RWPE1 (cell line): ENCODE data around the gene TAF1C.
A peak's percentile ranks its signal among the peaks of the same experiment; 100 is the strongest.

Source experiments
- CTCF ChIA-PET: fragments of 350-600 bp; sonication (Branson Sonifier 250); formaldehyde crosslinking; extraction: SDS; loops from one replicate; lab custom pipeline; 2021; lab: Yijun Ruan, JAX
- POLR2A ChIA-PET: fragments of 400-600 bp; formaldehyde crosslinking; extraction: SDS; loops from one replicate; lab custom pipeline; 2020; ENCODE audit warnings: antibody characterized with exemption; ENCODE audit not compliant: low non-redundant PET; lab: Yijun Ruan, JAX
- DNase-seq: peaks from one replicate; pipeline ENCODE4 v3.0.0; 2012; ENCODE audit warnings: low spot score
- H3K27ac ChIP-seq: fragments of 450-650 bp; 2 replicates; pipeline ENCODE4 v1.5.1; 2017
- TF ChIP-seq, protein P1 (sequence below): fragments of 450-650 bp; conservative IDR thresholded peaks from 2 replicates; pipeline ENCODE4 v1.5.1; 2017; ENCODE audit warnings: low read depth, mild to moderate bottlenecking

Gene TAF1C

DNA sequence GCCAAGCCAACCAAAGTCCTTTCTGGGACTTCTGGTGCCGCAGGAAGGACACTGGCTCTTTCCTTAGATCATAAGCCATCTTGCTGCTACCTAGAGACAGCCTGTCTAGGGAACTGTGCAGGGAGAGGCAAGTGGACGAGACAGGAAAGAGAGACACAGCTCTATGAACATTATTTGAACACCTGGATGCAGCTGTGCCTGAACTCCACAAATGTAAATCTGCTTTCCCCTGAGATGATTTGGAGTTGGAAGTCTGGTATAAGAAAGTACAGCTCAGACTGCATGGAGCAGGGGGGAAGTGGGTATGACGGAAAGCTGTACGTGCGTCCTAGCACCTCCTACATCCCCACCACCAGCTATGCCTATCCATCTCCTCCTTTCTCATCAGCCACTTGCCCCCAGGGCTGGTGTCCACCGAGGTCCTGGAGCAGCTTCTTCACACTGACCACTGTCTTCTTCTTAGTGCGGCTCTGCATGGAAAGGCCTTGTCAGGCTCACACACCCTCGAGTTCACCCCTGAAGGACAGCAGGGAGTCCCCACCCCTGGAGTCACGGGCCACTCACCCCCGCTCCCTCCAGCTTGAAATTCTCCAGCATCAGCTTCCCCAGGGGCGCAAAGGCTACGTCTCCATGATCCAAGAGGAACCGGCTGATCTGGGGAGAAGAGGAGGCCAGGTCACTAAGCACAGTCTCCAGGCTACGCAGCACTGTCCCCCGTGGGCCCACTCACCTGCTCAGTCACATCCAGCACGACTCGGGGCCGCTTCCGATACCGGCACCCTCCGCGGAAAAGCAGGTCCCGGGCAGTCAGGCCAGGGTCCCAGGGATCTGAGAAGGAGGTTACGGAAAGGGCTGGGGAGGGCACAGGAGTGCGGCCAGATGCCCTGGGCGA, 3.9 kb downstream of the TAF1C start:
- TF ChIP-seq, protein P1, sequence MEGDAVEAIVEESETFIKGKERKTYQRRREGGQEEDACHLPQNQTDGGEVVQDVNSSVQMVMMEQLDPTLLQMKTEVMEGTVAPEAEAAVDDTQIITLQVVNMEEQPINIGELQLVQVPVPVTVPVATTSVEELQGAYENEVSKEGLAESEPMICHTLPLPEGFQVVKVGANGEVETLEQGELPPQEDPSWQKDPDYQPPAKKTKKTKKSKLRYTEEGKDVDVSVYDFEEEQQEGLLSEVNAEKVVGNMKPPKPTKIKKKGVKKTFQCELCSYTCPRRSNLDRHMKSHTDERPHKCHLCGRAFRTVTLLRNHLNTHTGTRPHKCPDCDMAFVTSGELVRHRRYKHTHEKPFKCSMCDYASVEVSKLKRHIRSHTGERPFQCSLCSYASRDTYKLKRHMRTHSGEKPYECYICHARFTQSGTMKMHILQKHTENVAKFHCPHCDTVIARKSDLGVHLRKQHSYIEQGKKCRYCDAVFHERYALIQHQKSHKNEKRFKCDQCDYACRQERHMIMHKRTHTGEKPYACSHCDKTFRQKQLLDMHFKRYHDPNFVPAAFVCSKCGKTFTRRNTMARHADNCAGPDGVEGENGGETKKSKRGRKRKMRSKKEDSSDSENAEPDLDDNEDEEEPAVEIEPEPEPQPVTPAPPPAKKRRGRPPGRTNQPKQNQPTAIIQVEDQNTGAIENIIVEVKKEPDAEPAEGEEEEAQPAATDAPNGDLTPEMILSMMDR, result no peak
- DNase-seq, result no peak
- ChIA-PET POLR2A (no interaction called here), CTCF (interaction anchor here (0.6 to 1.5 kb wide), 4 partner anchors 13 to 434 kb away, joined by 3 to 6 read pairs (median 3); no protein-coding TSS in a partner anchor)
- H3K27ac ChIP-seq, result no peak overlapping the region

DNA sequence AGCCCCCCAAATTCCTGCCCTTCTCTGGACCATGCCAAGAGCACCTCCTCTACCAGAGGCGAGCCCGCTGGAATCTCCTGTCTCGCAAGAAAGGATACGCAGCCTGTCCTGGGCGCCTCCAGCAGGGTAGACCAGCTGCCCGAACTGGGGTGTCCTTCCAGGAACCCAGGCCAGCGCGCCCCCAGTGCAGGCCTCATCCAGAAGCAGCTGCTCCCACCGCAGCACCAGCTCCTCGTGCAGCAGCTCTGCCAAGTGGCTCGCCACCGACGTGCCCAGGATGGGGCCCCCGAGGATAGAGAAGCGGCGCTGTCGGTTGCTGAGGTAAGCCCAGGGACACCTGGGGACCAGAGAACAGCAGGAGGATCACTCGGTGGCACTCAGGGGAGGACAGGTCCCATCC, 4.8 kb downstream of the TAF1C start:
- TF ChIP-seq, protein P1, result no peak
- ChIA-PET POLR2A (no interaction called here), CTCF (interaction anchor here (1.0 kb wide), 1 partner anchor 55 kb away, joined by 3 read pairs; no protein-coding TSS in a partner anchor)
- no peak overlapping the region for H3K27ac ChIP-seq
- no peak for DNase-seq

DNA sequence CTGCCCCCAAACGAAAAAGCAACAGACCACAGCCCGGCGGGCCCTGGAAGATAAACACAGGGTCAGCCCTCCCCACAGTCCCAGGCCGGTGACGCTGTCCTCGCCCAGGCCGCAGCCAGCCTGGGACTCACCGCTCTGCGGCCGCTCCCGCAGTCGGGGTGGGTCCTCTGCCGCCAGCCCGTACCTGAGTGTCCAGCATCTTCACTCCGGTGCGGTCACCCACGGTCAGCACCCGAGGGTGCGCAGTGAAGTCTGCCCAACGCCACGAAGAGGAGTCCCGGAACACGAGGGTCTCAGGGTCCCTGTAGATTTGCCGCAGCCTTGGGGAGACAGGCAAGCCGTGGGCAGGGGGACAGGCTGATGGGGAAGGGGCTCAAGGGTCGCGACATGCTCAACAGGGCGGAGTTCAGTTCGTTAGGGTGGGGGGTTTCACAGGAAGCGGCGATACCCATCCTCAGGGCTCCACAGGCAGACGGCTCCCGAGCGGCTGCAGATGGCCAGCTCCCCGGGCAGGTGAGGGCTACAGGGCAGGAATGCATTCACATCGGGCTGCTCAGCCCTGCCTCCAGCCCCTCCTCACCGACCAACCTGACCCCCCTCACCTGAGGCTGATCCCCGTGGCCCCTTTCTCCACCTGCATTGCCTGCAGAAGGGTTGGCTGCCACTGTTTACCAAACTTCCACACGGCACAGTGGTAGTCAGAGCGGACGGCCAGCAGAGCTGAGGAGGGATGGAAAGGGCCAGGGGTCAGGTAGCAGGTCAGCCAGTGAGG, 5.5 kb downstream of the TAF1C start:
- ChIA-PET POLR2A (no interaction called here), CTCF (interaction anchor here (0.7 kb wide), 1 partner anchor 1435 kb away, joined by 3 read pairs; no protein-coding TSS in a partner anchor)
- H3K27ac ChIP-seq, result no peak overlapping the region
- no peak for DNase-seq
- TF ChIP-seq, protein P1, result no peak

DNA sequence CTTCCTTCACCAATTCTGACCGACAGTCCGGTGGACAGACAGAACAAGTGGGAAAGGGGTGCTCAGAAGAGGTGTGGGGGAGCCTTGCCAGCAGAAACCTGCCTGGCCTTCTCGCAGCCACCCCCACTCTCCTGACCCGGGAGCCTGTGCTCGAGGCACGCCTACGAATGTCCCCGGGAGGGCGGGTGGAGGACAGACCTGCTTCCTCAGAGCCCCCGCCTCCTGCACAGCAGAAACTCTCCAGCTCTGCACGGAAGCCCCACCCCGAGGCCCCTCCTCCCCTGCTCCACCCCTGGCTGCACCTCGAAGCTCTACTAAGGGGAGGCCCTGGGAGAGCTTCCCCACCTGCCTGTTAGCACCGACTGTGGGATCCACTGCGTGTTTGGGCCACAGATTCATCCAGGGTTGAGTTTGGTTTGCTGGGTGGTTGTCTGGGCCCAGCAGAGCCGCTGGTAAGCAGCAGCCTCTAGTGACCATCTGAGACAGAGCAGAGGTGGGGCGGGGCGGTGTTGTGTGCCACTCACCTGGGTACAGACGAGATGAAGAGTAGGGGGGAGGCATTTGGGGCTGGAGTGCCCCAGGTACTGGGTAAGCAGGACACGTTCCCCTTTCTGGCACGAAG, 6.2 kb downstream of the TAF1C start:
- no peak for DNase-seq
- no peak overlapping the region; the same call in 1 of the 2 replicates for H3K27ac ChIP-seq
- TF ChIP-seq, protein P1, result no peak
- ChIA-PET CTCF (interaction anchor here (0.7 kb wide), 1 partner anchor 1436 kb away, joined by 3 read pairs; no protein-coding TSS in a partner anchor), POLR2A (no interaction called here)

DNA sequence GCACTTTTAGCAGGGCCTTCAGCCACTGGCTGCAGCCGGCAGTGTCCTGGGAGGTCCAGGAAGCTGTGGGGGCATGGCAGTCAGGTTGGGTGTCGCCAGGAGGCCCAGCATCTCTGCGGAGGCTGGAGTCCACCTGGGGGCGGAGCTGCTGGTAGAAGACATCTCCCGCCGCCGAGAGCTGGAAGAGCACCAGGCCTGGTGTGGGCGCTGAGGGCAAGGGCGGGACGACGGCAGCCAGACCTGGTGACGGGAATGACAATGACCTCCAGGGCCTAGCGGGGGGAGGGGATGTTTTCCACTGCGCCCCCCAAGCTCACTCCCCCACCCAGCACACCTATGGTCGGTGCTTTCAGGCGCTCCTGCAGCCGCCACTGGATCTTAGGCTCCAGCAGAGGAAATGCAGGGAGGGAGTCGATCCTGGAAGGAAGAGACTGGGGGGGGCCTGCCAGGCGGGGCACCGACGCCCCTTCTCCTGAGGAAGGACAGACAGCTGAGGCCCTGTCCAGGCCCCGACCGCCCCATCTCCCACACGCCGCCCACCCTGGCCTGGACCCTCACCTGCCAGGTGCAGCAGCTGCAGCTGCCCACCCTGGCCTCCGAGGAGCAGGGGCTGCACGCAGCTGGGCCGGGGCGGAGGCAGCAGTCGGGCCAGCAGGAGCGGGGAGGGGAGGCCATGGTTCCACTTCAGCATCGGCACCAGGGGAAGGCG, 7.1 kb downstream of the TAF1C start:
- CTCF ChIA-PET, result interaction anchor here (0.7 to 0.8 kb wide), 2 partner anchors 63 to 443 kb away, joined by 4 read pairs; partner anchors contain the start of gene MBTPS1
- H3K27ac ChIP-seq, result peak overlapping the region; percentile 95
- POLR2A ChIA-PET, result no interaction called here
- TF ChIP-seq, protein P1, result no peak
- DNase-seq, result no peak
